ENCODE measurements around the gene ERFL. TPM values are rescaled to one million over a fixed set of nuclear protein-coding genes. Genes with fewer than 3 reads are reported as not detected.
A peak's percentile ranks its signal among the peaks of the same experiment; 100 is the strongest.

ERFL gene
- polyA plus RNA-seq, 2 donors, result 0.07 to 0.24 TPM

DNA sequence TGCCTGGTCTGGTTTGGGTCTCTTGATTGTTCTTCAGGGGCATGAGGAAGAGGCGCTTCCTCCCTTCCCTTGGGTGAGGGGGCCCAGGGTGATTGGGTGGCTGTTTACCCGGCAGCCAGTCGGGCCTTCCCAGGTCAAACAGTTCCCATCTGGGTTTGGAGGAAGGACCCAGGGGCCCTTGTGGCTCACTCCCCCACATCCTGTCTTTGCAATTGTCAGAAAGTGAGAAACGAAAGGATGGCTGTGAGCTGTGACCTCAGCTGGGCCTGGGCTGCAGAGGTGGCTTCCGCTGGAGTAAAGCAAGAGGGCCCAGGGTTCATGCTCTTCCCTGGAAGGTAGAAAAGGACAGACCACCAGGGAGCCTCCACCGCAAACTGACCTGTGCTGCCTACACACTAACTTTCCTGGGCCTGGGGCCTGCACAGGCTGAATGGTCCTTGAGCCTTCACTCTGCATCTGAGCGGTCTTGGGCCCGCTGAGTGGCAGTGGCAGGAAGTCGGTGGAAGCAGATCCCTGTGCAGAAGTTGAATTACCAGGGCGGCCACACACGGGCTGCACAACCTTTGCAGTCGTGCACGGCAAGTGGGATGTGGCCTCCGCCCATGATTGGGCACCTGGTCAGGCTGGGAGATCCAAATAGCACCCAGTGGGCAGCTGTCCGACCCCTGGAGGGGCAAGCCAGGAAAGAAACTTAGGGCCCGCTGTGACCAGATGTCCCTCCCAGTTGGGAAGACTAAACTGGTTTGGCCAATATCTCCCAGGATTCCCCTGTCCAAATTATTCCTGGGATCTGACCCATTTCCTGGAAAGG is 56.5 kb downstream of the ERFL start:
- H3K4me3 ChIP-seq (ENCODE audit: low read depth in 1 of 2, low read length in 2 of 2), result no peak overlapping the region
- H3K27ac ChIP-seq (ENCODE audit: low read depth in 2 of 2, low read length in 1 of 2), result peak overlapping the region in 1 of 2 donors; percentile 1
- H3K9me3 ChIP-seq (ENCODE audit: control insufficient read depth in 2 of 2, insufficient read depth in 1 of 2, low read depth in 1 of 2, low read length in 1 of 2), result no peaks in the 10 kb centered on the region
- no peaks in the 10 kb centered on the region for H3K4me1 ChIP-seq (ENCODE audit: control insufficient read depth in 2 of 2, insufficient read depth in 2 of 2, low read length in 1 of 2)
- H3K27me3 ChIP-seq (ENCODE audit: control insufficient read depth in 1 of 2, insufficient read depth in 2 of 2, low read length in 2 of 2), result no peaks in the 10 kb centered on the region
- H3K36me3 ChIP-seq (ENCODE audit: control insufficient read depth in 2 of 2, insufficient read depth in 2 of 2, low read length in 1 of 2), result peaks cover 6 to 31% of the 10 kb centered on the region in 2 donors
- WGBS, 2 donors, result 62 to 65% methylated on average over 16 of the region's 16 CpGs

DNA sequence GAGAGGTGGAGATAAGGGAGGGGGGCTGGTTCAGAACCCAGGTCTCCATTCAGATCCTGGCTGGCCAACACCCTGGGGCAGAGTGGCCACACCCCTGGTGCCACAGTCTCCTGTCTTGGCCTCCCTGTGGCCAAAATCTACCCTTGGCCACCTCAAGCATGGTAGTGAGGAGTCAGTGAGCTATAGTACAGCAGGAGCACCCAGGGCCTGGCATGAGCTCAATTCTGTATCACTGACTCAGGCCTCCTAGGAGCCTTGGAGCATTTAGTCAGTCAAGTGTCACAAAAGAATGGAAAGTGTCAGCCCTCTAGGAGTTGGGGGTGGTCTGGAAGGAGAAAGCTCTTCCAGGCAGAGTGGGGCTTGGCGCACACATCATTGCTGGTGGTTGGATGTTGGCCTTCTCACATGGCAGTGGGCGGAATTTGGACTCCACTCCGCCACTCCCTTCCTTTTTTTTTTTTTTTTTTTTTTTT is 57.8 kb downstream of the ERFL start:
- peak overlapping the region in 1 of 2 donors; percentile 27 for H3K27ac ChIP-seq (ENCODE audit: low read depth in 2 of 2, low read length in 1 of 2)
- no peak overlapping the region for H3K4me3 ChIP-seq (ENCODE audit: low read depth in 1 of 2, low read length in 2 of 2)
- H3K4me1 ChIP-seq (ENCODE audit: control insufficient read depth in 2 of 2, insufficient read depth in 2 of 2, low read length in 1 of 2), result peaks cover 0 to 3% of the 10 kb centered on the region in 2 donors
- peaks cover 7 to 35% of the 10 kb centered on the region in 2 donors for H3K36me3 ChIP-seq (ENCODE audit: control insufficient read depth in 2 of 2, insufficient read depth in 2 of 2, low read length in 1 of 2)
- 39 to 61% methylated on average over 3 of the region's 3 CpGs for WGBS, 2 donors
- no peaks in the 10 kb centered on the region for H3K9me3 ChIP-seq (ENCODE audit: control insufficient read depth in 2 of 2, insufficient read depth in 1 of 2, low read depth in 1 of 2, low read length in 1 of 2)
- H3K27me3 ChIP-seq (ENCODE audit: control insufficient read depth in 1 of 2, insufficient read depth in 2 of 2, low read length in 2 of 2), result no peaks in the 10 kb centered on the region

DNA sequence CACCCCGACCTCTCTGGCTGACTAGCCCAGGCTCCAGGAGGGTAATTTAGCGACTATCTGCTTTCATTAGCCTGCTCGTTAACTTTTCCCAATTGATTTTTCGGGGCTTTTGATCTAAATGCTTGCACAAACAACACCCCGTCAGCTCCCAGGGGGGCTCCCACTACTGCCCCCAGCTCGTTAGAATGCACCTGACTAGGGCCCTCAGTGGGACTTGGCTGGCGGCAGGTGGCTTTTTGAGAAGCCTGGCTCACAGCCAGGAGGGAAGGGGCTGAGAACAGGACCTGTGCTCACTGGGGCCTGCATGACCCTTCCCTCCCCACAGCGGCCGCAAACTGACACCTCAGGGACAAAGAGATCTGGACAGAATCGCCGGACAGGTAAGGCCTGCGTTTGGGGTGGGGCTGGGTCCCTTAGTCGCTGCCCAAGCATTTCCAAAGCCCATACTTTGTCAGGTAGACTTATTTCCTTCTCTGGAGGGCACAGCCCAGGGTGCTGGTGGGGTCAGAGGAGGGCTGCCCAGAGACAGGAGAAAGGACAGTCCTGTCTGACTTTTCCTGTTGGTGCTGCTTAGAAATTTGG is 58.8 kb downstream of the ERFL start:
- WGBS, 2 donors, result 76 to 80% methylated on average over 13 of the region's 13 CpGs
- H3K4me1 ChIP-seq (ENCODE audit: control insufficient read depth in 2 of 2, insufficient read depth in 2 of 2, low read length in 1 of 2), result peaks cover 0 to 3% of the 10 kb centered on the region in 2 donors
- H3K27ac ChIP-seq (ENCODE audit: low read depth in 2 of 2, low read length in 1 of 2), result no peak overlapping the region
- H3K4me3 ChIP-seq (ENCODE audit: low read depth in 1 of 2, low read length in 2 of 2), result no peak overlapping the region
- no peaks in the 10 kb centered on the region for H3K27me3 ChIP-seq (ENCODE audit: control insufficient read depth in 1 of 2, insufficient read depth in 2 of 2, low read length in 2 of 2)
- no peaks in the 10 kb centered on the region for H3K9me3 ChIP-seq (ENCODE audit: control insufficient read depth in 2 of 2, insufficient read depth in 1 of 2, low read depth in 1 of 2, low read length in 1 of 2)
- peaks cover 9 to 40% of the 10 kb centered on the region in 2 donors for H3K36me3 ChIP-seq (ENCODE audit: control insufficient read depth in 2 of 2, insufficient read depth in 2 of 2, low read length in 1 of 2)

DNA sequence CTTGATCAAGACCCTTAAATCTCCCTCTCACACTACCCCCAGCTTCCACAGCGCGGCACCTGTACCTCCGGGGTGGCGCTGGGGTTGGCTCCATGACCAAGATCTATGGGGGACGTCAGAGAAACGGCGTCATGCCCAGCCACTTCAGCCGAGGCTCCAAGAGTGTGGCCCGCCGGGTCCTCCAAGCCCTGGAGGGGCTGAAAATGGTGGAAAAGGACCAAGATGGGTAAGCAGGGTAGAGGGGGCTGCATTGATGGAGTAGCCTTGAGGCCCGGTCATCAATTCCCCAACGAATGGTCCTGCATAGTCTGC is 59.3 kb downstream of the ERFL start:
- peaks cover 0 to 3% of the 10 kb centered on the region in 2 donors for H3K4me1 ChIP-seq (ENCODE audit: control insufficient read depth in 2 of 2, insufficient read depth in 2 of 2, low read length in 1 of 2)
- WGBS, 2 donors, result 84 to 86% methylated on average over 12 of the region's 12 CpGs
- H3K27ac ChIP-seq (ENCODE audit: low read depth in 2 of 2, low read length in 1 of 2), result no peak overlapping the region

DNA sequence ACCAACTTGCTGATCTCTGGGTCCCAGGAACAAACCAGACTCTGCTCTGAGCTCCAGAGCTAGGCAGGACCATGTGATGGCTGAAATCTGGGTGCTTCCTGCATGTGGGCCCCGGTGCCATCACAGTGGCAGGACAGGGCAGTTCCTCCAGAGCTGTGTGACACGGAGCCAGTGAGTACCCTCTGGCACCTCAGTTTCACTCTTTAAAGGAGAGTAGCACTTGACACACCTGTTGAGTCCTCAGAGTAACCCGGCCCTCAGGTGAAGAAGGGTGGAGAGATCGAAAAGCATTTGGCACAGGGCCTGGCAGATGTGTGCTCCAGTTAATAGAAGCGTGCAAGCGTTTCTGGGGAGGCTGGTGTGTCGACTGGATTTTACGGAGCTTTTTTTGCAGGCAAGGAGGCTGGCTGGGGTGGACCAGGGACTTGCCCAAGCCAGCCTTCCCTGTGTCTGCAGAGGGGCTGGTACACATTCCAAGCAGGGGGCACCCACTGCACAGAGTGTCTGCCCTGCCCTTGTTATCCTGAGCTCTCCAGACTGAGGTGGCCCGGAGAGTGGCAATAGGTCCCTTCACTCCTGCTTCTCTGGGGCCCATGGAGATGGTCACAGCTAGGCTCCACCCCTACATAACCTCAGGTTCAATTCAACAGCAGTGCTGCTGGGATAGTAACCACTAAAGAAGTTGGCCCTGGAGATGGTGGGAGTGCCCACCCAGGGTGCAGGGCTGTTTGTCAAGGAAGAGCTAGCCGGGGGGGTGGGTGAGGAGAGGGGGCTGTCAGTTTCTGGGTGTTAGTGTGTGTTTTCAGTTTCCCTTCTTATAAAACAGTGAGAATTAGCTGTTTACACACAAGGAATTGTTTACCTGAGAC is 59.9 kb downstream of the ERFL start:
- 59 to 64% methylated on average over 10 of the region's 10 CpGs for WGBS, 2 donors
- Histone ChIP-seq H3K36me3 (ENCODE audit: control insufficient read depth in 2 of 2, insufficient read depth in 2 of 2, low read length in 1 of 2) (peaks cover 9 to 46% of the 10 kb centered on the region in 2 donors), H3K4me1 (ENCODE audit: control insufficient read depth in 2 of 2, insufficient read depth in 2 of 2, low read length in 1 of 2) (peaks cover 0 to 5% of the 10 kb centered on the region in 2 donors), H3K4me3 (ENCODE audit: low read depth in 1 of 2, low read length in 2 of 2) (no peak overlapping the region), H3K27ac (ENCODE audit: low read depth in 2 of 2, low read length in 1 of 2) (peak overlapping the region in 1 of 2 donors; percentile 29), H3K9me3 (ENCODE audit: control insufficient read depth in 2 of 2, insufficient read depth in 1 of 2, low read depth in 1 of 2, low read length in 1 of 2) (no peaks in the 10 kb centered on the region), H3K27me3 (ENCODE audit: control insufficient read depth in 1 of 2, insufficient read depth in 2 of 2, low read length in 2 of 2) (no peaks in the 10 kb centered on the region)

More for the DNA sequence above, 59.3 kb downstream of the ERFL start:
- no peaks in the 10 kb centered on the region for H3K9me3 ChIP-seq (ENCODE audit: control insufficient read depth in 2 of 2, insufficient read depth in 1 of 2, low read depth in 1 of 2, low read length in 1 of 2)
- no peak overlapping the region for H3K4me3 ChIP-seq (ENCODE audit: low read depth in 1 of 2, low read length in 2 of 2)
- H3K27me3 ChIP-seq (ENCODE audit: control insufficient read depth in 1 of 2, insufficient read depth in 2 of 2, low read length in 2 of 2), result no peaks in the 10 kb centered on the region
- peaks cover 9 to 45% of the 10 kb centered on the region in 2 donors for H3K36me3 ChIP-seq (ENCODE audit: control insufficient read depth in 2 of 2, insufficient read depth in 2 of 2, low read length in 1 of 2)

DNA sequence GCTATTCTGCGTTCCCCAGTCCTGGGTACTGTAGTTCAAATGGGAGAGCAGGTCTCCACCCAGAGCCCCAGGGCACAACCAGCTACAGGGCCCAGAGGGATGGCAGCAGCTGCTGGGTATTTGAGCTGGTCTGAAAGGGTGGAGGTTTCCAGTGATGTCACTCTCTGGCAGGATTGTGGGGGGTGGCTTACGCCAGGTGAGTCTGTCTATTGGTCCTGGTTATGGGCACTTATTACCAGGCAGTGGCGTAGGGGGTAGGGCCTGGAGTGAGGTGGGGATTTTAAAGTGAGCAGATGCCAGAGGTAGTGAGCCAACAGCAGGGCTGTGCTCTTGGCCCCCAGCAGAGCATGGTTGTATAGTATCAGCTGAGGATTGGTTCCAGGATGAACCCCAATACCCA is 62.0 kb downstream of the ERFL start:
- Histone ChIP-seq H3K4me3 (ENCODE audit: low read depth in 1 of 2, low read length in 2 of 2) (no peak overlapping the region), H3K27me3 (ENCODE audit: control insufficient read depth in 1 of 2, insufficient read depth in 2 of 2, low read length in 2 of 2) (no peaks in the 10 kb centered on the region), H3K27ac (ENCODE audit: low read depth in 2 of 2, low read length in 1 of 2) (no peak overlapping the region), H3K36me3 (ENCODE audit: control insufficient read depth in 2 of 2, insufficient read depth in 2 of 2, low read length in 1 of 2) (peaks cover 9 to 52% of the 10 kb centered on the region in 2 donors), H3K4me1 (ENCODE audit: control insufficient read depth in 2 of 2, insufficient read depth in 2 of 2, low read length in 1 of 2) (peaks cover 9 to 12% of the 10 kb centered on the region in 2 donors), H3K9me3 (ENCODE audit: control insufficient read depth in 2 of 2, insufficient read depth in 1 of 2, low read depth in 1 of 2, low read length in 1 of 2) (no peaks in the 10 kb centered on the region)
- 83 to 88% methylated on average over 3 of the region's 3 CpGs for WGBS, 2 donors

DNA sequence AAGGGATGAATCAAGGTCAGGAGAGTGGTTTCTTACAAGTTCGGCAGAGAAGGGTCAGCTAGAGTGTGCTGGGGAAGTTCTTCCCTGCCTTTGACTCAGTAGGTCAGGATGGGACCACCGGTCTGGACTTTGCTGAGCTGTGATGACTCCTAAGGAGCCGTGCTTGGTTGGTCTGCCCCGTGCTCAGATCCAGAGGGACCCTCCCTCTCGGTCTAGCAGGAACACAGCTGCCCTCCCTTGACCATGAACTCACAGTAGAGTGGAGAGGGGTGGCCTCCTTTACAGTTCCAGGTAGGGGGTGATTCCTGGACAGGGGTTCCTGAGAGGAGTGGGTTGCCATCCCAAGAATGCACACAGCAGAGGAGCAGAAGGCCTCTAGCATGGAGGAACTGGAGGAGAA is 63.9 kb downstream of the ERFL start:
- no peak overlapping the region for H3K27ac ChIP-seq (ENCODE audit: low read depth in 2 of 2, low read length in 1 of 2)
- H3K9me3 ChIP-seq (ENCODE audit: control insufficient read depth in 2 of 2, insufficient read depth in 1 of 2, low read depth in 1 of 2, low read length in 1 of 2), result no peaks in the 10 kb centered on the region
- peaks cover 9 to 46% of the 10 kb centered on the region in 2 donors for H3K36me3 ChIP-seq (ENCODE audit: control insufficient read depth in 2 of 2, insufficient read depth in 2 of 2, low read length in 1 of 2)
- H3K4me3 ChIP-seq (ENCODE audit: low read depth in 1 of 2, low read length in 2 of 2), result no peak overlapping the region
- peaks cover 12 to 17% of the 10 kb centered on the region in 2 donors for H3K4me1 ChIP-seq (ENCODE audit: control insufficient read depth in 2 of 2, insufficient read depth in 2 of 2, low read length in 1 of 2)
- no peaks in the 10 kb centered on the region for H3K27me3 ChIP-seq (ENCODE audit: control insufficient read depth in 1 of 2, insufficient read depth in 2 of 2, low read length in 2 of 2)
- 85 to 87% methylated on average over 5 of the region's 5 CpGs for WGBS, 2 donors

DNA sequence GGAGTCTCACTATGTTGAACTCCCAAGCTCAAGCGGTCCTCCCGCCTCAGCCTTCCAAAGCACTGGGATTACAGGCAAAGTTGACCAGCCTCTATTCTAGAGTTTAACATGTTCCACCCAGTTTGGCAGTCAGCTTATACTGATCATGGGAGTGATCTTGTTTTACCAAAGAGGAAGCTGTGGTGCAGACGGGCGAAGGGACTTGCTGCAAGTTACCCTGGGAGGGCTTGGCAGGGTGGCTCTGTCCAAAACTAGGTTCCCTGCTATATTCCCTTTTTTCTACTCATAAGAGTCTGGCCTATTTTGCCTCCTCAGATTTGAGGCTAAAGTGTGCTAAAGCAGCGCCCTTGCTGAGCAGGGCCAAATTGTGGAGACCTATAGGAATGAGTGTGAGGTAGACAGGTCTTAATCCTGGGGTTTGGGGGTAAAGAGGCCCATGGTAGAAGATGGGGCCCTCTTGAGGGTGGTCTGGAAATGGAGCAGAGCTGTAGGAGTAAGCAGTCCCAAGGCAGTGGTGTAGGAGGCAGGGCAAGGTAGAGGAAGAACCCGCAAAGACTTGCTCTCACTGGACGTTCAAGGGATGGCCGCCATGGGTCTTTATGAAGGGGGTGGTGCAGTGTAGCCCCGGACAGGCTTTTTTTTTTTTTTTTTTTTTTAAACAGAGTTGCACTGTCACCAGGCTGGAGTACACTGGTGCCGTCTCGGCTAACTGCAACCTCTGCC is 64.9 kb downstream of the ERFL start:
- 78 to 82% methylated on average over 11 of the region's 11 CpGs for WGBS, 2 donors
- Histone ChIP-seq H3K27me3 (ENCODE audit: control insufficient read depth in 1 of 2, insufficient read depth in 2 of 2, low read length in 2 of 2) (no peaks in the 10 kb centered on the region), H3K4me1 (ENCODE audit: control insufficient read depth in 2 of 2, insufficient read depth in 2 of 2, low read length in 1 of 2) (peaks cover 12 to 17% of the 10 kb centered on the region in 2 donors), H3K27ac (ENCODE audit: low read depth in 2 of 2, low read length in 1 of 2) (no peak overlapping the region), H3K4me3 (ENCODE audit: low read depth in 1 of 2, low read length in 2 of 2) (no peak overlapping the region), H3K36me3 (ENCODE audit: control insufficient read depth in 2 of 2, insufficient read depth in 2 of 2, low read length in 1 of 2) (peaks cover 9 to 37% of the 10 kb centered on the region in 2 donors), H3K9me3 (ENCODE audit: control insufficient read depth in 2 of 2, insufficient read depth in 1 of 2, low read depth in 1 of 2, low read length in 1 of 2) (no peaks in the 10 kb centered on the region)

DNA sequence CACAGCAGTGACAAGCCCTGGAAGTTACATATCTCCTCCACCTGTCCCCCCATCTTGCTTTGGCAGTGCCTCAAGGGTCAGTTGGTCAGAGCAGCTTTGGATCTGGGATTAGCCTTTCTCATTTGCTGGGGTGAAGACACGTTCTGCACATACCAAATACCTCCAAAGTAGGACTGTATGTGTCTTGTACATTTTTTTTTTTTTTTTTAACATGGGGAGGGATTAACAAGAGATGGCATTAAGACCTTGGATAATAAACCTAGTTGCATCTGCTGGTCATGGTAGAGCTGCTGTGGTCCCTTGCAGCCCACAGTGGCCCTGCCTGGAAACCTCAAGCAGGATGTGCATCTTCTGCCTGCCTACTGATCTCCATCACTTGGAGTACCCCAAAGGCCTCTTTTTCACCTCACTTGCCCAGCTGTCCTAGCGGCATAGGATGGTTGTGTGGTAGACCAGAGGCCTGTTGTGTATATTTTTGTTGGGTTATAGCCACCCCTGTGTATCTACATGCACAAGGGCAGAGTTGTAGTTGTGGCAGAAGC is 65.7 kb downstream of the ERFL start:
- H3K4me3 ChIP-seq (ENCODE audit: low read depth in 1 of 2, low read length in 2 of 2), result no peak overlapping the region
- no peaks in the 10 kb centered on the region for H3K9me3 ChIP-seq (ENCODE audit: control insufficient read depth in 2 of 2, insufficient read depth in 1 of 2, low read depth in 1 of 2, low read length in 1 of 2)
- WGBS, 2 donors, result 48 to 58% methylated on average over 2 of the region's 2 CpGs
- H3K27ac ChIP-seq (ENCODE audit: low read depth in 2 of 2, low read length in 1 of 2), result no peak overlapping the region
- peaks cover 9 to 33% of the 10 kb centered on the region in 2 donors for H3K36me3 ChIP-seq (ENCODE audit: control insufficient read depth in 2 of 2, insufficient read depth in 2 of 2, low read length in 1 of 2)
- H3K27me3 ChIP-seq (ENCODE audit: control insufficient read depth in 1 of 2, insufficient read depth in 2 of 2, low read length in 2 of 2), result no peaks in the 10 kb centered on the region
- peaks cover 12 to 17% of the 10 kb centered on the region in 2 donors for H3K4me1 ChIP-seq (ENCODE audit: control insufficient read depth in 2 of 2, insufficient read depth in 2 of 2, low read length in 1 of 2)
